Ramos (cell line): Measurements from ENCODE around the gene CACNB1.

Experiments used
- in situ Hi-C: fragments of 300-500 bp; cut with MboI; formaldehyde crosslinking; loops from one replicate; pipeline ENCODE4 v1.14.3; 2022; ENCODE audit warnings: low sequenced_read_pairs; ENCODE audit not compliant: unreplicated experiment

CACNB1 gene

DNA sequence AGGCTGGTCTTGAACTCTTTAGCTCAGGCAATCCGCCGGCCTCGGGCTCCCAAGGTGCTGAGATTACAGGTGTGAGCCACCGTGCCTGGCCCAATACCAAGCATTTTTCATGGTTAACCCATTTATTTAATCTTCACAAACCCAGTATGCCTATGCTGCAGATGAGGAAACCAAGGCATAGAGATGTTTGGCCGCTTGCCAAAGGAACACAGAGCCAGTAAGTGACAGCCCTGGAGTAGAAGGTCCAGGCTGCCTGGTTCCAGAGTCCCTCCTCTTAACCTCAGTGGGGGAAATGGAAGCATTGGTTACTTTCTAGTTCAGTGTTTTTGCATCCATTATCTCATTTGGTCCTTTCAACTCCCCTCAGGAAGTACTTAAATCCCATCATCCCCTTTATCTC lies 16.2 kb downstream of the CACNB1 start:
- in situ Hi-C loops: no loop called here

DNA sequence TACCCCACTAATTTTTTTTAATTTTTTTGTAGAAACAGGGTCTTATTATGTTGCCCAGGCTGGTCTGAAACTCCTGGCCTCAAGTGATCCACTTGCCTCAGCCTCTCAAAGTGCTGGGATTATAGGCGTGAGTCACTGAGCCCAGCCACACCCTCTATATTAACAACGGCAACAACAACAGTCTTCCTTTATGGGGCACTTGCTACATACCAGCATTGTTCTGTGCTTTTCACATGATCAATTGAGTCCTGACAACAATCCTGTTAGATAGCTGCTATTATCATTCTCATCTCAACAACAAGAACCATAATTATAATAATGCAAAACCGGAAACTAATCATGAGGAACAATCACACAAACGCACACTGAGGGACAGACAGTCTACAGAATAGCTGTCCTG lies 18.9 kb downstream of the CACNB1 start:
- in situ Hi-C loops: no loop called here

- in situ Hi-C loops: no loop called here
These were observed 20.2 kb downstream of the CACNB1 start for GRCh38 chr17:39177256-39177655.

DNA sequence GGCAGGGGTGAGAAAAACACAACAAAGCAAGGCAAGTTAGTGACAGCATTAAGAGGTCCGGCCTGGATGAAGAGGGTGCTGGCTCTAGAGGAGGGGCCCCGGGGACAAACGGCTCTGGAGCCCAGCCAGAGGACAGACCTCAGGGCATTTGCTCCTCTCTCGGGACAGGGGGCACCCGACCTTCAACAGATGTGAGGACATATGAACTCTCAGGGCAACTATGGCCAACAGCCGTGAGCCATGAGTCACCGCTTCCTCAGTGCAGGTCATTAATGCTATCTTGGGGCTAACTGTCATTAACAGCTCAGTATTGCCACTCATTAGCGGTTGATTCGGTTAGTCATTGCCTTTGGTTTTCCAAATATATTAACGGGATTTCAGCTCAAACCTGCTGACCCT lies 21.8 kb downstream of the CACNB1 start:
- in situ Hi-C loops: no loop called here

DNA sequence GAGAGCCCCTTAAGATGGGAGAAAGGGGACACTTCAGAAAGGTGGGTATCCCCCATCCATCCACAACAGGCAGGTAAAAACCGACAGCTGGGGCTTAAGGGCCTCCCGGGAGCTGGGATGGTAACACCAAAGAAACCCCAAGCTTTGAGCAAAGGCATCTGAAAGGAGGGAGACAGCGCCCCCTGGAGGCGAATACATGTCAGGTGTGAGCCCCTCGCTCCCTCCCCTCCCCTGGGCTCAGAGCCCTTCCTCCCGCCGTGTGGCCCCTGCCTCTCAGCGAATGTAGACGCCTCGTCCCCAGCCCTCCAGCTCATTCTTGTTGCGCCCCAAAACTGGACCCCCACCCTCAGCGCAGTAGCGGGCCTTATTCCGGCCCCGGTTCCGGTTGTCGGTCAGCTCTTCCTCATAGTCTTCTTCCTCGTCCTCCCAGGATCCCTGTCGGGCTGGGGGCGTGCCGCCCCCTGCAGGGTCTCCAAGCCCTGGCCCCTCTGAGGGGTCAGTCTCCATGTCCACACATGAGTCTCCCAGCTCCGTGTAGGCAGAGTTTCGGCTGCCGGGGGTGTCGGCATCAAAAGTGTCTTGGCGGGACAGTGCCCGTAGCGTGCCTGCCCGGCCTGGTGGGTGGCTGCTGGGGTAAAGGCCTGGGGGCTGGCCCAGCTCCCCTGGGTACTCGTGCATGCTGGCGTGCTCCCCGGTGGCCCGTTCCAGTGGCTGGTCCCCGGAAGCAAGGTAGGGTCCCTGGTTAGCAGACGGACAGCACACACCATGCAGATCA lies 22.4 kb downstream of the CACNB1 start:
- in situ Hi-C loops: loop anchor here (25.0 kb wide), 1 partner anchor 188 kb away; no protein-coding TSS in a partner anchor

DNA sequence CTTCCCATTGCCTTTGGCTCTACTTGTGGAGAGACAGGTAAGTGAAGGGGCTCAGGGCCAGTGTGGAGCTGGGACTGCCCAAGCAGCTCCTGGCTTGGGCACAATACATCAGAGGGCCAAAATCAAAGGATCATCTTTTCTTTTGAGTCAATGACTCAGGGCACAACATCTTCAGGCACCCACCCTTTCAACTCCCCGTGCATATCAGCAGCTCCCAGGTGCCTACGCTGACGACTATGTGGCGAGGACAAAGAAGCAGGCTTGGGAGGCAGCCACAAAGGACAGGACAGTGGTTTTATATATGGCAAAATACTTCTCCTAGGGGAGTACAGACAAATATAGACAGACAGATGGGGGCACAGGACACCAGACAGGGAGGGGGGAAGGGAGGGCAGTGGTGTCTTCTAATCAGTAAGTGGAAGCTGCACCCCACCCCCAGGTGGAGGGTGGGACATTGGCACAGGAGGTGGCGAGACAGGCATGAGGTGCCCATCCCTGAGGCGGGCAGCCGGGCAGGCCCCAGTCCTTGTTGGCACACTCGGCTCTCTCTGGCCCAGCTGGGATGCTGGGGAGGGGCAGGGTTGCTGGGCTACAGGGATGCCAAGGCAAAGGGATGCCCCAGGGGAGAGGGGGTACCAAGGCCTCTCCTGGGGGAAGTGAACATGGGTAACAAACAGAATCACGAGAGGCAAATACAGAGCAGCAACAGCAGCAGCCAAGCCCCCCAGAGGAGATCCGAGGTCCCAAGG lies 23.8 kb downstream of the CACNB1 start:
- in situ Hi-C loops: loop anchor here (25.0 kb wide), 1 partner anchor 186 kb away; no protein-coding TSS in a partner anchor

DNA sequence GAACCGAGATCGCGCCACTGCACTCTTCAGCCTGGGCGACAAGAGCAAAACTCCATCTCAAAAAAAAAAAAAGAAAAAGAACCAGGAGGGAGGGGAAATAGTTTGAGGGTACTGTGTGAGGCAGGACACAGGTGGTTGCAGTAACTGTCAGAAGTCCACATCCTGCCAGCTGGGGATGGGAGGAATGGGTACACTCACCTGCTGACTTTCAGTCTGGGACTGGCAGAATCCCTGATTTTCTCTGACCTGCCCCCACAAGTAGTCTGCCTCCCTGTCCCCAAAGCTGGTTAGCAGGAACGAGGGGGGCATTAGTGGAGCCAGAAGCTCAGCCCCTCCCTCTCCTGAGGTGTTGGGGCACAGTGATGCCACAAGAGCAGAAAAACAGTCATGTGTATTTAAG lies 24.4 kb downstream of the CACNB1 start:
- in situ Hi-C loops: loop anchor here (25.0 kb wide), 1 partner anchor 186 kb away; no protein-coding TSS in a partner anchor

GRCh38 chr17:39171933-39172332 lies 25.5 kb downstream of the CACNB1 start:
- in situ Hi-C loops: loop anchor here (25.0 kb wide), 1 partner anchor 185 kb away; no protein-coding TSS in a partner anchor

- in situ Hi-C loops: loop anchor here (25.0 kb wide), 1 partner anchor 183 kb away; no protein-coding TSS in a partner anchor
These were observed 26.9 kb downstream of the CACNB1 start for GRCh38 chr17:39170558-39170957.

- in situ Hi-C loops: loop anchor here (25.0 kb wide), 1 partner anchor 183 kb away; no protein-coding TSS in a partner anchor
These were observed 27.4 kb downstream of the CACNB1 start for GRCh38 chr17:39170109-39170508.

GRCh38 chr17:39169518-39169917 lies 28.0 kb downstream of the CACNB1 start:
- in situ Hi-C loops: loop anchor here (25.0 kb wide), 1 partner anchor 182 kb away; no protein-coding TSS in a partner anchor

DNA sequence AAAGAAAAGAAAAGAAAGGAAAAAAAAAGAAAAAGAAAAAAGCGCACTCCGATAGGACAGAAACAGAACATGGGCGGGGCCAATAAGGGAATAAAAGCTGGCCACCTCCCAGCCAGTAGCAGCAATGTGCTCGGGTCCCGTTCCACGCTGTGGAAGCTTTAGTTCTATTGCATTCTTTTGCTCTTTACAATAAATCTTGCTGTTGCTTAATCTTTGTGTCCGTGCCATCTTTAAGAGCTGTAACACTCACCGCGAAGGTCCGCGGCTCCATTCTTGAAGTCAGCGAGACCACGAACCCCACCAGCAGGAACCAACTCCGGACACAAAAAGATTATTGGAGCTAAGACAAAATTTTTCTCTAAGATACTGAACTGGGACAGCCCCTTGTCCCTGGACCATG lies 28.4 kb downstream of the CACNB1 start:
- in situ Hi-C loops: loop anchor here (25.0 kb wide), 1 partner anchor 182 kb away; no protein-coding TSS in a partner anchor

DNA sequence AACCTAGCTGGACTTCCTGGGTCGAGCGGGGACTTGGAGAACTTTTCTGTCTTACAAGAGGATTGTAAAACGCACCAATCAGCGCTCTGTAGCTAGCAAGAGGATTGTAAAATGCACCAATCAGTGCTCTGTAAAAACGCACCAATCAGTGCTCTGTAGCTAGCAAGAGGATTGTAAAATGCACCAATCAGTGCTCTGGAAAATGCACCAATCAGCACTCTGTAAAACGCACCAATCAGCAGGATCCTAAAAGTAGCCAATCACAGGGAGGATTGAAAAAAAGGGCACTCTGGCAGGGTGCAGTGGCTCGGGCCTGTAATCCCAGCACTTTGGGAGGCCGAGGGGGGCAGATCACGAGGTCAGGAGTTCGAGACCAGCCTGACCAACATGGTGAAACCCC lies 29.0 kb downstream of the CACNB1 start:
- in situ Hi-C loops: loop anchor here (25.0 kb wide), 1 partner anchor 181 kb away; no protein-coding TSS in a partner anchor

GRCh38 chr17:39167476-39167875 lies 30.0 kb downstream of the CACNB1 start:
- in situ Hi-C loops: loop anchor here (25.0 kb wide), 1 partner anchor 180 kb away; no protein-coding TSS in a partner anchor

DNA sequence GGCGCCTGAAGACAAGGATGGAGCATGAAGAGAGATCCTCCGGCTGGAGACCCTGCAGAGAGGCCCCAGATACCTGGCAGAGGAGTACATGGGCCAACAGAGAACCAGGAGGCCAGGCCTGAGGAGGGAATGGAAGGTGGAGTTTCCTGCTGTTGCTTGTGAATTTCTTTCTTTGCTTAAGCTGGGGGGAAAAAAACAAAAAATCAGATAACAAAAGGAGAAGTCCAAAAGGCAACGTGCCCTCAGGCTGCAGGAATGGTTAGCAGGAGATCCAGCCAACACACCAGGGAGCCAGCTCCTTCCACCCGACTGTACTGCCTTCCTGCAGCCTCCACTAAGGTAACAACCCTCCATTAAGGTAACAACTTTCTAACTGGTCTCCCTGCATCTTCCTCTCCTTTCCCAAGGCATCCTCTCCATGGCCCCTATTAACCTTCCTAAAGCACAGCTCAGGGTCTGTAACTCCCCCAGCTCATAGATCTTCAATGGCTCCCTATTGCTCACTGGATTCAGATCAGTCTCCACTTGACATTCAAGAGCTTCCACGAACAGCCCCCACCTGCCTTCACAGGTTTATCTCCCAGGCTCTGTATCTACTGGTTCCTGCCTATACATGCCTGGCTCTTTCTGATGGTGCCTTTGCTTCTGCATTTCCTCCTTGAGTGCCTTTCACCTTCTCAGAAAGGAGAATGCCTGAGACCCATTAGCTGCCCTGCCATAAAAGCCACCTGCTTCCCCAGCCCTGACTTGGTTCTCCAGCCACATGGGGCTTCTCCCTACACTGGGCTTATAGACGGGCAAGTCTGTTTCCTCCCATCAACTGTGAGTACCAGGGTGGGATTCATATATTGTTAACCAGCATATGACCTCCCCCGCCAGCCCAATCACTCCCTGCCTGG lies 30.8 kb downstream of the CACNB1 start:
- in situ Hi-C loops: loop anchor here (25.0 kb wide), 1 partner anchor 179 kb away; no protein-coding TSS in a partner anchor

DNA sequence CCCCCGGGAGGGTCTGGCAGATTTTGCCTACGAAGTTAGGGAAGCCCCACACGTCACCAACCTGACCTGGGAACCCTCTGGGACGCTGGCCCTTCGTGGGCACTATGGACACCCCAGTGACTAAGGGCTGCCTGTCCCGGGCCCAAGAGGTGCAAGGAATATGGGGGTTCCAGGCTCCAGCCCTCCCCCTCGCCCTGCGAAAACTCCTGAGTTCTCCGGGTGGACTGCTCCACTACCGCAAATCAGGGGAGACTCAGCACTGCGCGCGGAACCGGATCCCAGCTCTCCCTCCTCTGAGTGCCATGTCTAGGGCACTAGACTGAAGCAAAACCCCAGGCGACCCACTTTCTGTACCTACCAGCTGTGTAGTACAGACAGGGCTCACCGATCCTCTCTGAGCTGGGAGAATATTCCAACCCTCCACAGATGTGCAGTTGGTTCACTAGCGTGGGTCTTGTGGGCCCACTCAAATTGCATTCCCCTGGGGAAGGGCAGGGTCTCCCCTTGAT lies 31.6 kb downstream of the CACNB1 start, which contains the start of gene ARL5C:
Gene ARL5C, minus strand, starts transcription at position 321 of the 509 bp plus-strand sequence. CDS start 401 bp downstream, outside the sequence.
- in situ Hi-C loops: loop anchor here (25.0 kb wide), 1 partner anchor 179 kb away; no protein-coding TSS in a partner anchor

- in situ Hi-C loops: loop anchor here (25.0 kb wide), 1 partner anchor 178 kb away; no protein-coding TSS in a partner anchor
These were observed 32.2 kb downstream of the CACNB1 start for GRCh38 chr17:39165178-39165840.

DNA sequence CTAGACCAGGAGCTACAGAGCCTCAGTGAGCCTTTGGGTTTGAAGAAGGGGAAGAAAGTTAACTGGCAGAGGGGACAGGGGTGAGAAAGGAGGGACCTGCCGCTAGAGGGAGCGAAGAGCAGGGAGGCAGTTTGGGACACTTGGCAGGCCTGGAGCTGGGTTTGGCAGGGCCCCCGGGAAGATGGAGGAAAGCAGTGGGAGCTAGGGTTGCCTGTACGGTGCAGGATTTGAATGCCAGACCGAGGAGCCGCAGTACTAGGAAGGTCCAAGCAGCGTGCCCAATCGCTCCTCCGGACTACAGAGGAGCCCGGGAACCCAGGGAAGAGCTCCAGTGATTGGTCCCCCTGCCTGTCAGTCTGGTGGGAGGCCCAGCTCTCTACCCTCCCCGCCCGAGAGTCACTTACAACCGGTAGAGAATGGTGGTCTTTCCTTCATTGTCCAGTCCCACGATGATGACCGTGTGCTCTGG lies 32.8 kb downstream of the CACNB1 start:
- in situ Hi-C loops: loop anchor here (25.0 kb wide), 1 partner anchor 177 kb away; no protein-coding TSS in a partner anchor
